ENCODE measurements around the gene SASH1.

Gene SASH1

GRCh38 chr6:148416330-148416965 lies 73.8 kb downstream of the SASH1 start:
- Histone ChIP-seq H3K36me3 (ENCODE audit: control insufficient read depth, insufficient read depth, low read length) (no peaks in the 10 kb centered on the region), H3K27me3 (ENCODE audit: control insufficient read depth, insufficient read depth, low read length, poor library complexity, severe bottlenecking) (no peaks in the 10 kb centered on the region), H3K4me3 (ENCODE audit: insufficient read depth, low read depth, low read length) (no peak overlapping the region), H3K27ac (ENCODE audit: insufficient read depth, low read depth, low read length, poor library complexity, severe bottlenecking) (no peak overlapping the region), H3K4me1 (ENCODE audit: control insufficient read depth, insufficient read depth, low read length) (peaks cover 12% of the 10 kb centered on the region), H3K9me3 (ENCODE audit: control insufficient read depth, low read length) (no peaks in the 10 kb centered on the region)
- WGBS, 2 experiments, result 93 to 97% methylated on average over 7 of the region's 7 CpGs

DNA sequence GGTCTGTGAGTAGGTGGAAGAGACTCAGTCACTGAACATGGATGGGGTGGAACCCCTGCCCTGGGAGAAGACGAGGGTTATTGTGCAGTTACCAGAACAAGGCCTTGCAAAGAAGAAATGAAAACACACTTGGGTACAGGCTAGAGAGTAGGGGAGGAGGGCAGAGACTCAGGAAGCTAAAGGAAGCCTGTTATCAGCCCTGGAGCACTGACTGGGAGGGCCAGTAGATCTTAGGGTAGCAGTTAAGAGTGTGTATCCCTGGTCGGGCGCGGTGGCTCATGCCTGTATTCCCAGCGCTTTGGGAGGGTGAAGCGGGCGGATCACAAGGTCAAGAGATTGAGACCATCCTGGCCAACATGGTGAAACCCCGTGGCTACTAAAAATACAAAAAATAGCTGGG lies 74.4 kb downstream of the SASH1 start:
- peaks cover 12% of the 10 kb centered on the region for H3K4me1 ChIP-seq (ENCODE audit: control insufficient read depth, insufficient read depth, low read length)
- no peak overlapping the region for H3K4me3 ChIP-seq (ENCODE audit: insufficient read depth, low read depth, low read length)
- WGBS, 2 experiments, result 92 to 97% methylated on average over 8 of the region's 8 CpGs
- no peaks in the 10 kb centered on the region for H3K36me3 ChIP-seq (ENCODE audit: control insufficient read depth, insufficient read depth, low read length)
- no peaks in the 10 kb centered on the region for H3K9me3 ChIP-seq (ENCODE audit: control insufficient read depth, low read length)
- H3K27me3 ChIP-seq (ENCODE audit: control insufficient read depth, insufficient read depth, low read length, poor library complexity, severe bottlenecking), result no peaks in the 10 kb centered on the region
- H3K27ac ChIP-seq (ENCODE audit: insufficient read depth, low read depth, low read length, poor library complexity, severe bottlenecking), result no peak overlapping the region

DNA sequence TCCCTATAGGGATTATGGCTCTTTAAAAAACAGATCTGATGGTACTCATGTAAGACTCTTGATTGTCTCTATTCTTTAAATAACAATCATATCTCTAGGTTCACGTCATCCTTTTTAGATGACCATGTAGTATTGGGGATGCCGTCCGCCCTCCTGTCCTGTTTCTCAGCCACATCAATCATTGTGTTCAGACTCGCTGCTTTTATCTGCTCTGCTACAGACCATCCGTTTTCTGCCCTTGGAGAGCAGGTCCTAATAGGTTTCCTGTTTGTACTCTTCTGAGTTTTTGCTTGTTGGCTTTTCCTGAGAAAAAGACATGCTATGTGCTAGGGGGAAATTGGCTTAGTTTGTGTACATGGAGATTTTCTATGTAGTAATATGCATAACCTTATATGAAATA lies 76.8 kb downstream of the SASH1 start:
- H3K9me3 ChIP-seq (ENCODE audit: control insufficient read depth, low read length), result no peaks in the 10 kb centered on the region

DNA sequence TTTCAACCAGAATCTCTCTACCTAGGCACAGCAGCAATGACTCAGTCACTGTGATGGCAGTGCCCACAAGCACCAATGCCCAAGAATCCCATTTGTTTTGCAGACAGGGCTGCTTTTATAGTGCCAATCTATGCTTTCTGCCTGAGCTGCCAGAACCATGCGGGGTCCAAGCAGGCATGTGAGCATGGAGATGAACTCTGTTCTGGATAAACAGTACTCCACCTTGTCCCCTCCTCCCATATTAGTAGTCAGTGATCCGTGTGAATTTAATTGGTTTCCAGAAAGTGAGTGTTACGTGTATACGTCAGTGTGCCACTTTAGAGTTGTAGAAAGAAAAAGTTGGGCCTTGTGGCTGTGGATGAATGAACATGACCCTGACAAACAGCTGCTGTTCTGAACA lies 79.4 kb downstream of the SASH1 start:
- H3K4me3 ChIP-seq (ENCODE audit: insufficient read depth, low read depth, low read length), result no peak overlapping the region
- no peaks in the 10 kb centered on the region for H3K36me3 ChIP-seq (ENCODE audit: control insufficient read depth, insufficient read depth, low read length)
- H3K27me3 ChIP-seq (ENCODE audit: control insufficient read depth, insufficient read depth, low read length, poor library complexity, severe bottlenecking), result no peaks in the 10 kb centered on the region
- 96 to 97% methylated on average over 4 of the region's 4 CpGs for WGBS, 2 experiments
- no peaks in the 10 kb centered on the region for H3K4me1 ChIP-seq (ENCODE audit: control insufficient read depth, insufficient read depth, low read length)
- H3K9me3 ChIP-seq (ENCODE audit: control insufficient read depth, low read length), result no peaks in the 10 kb centered on the region
- H3K27ac ChIP-seq (ENCODE audit: insufficient read depth, low read depth, low read length, poor library complexity, severe bottlenecking), result no peak overlapping the region

More for the DNA sequence above, 76.8 kb downstream of the SASH1 start:
- Histone ChIP-seq H3K4me3 (ENCODE audit: insufficient read depth, low read depth, low read length) (no peak overlapping the region), H3K27ac (ENCODE audit: insufficient read depth, low read depth, low read length, poor library complexity, severe bottlenecking) (no peak overlapping the region), H3K27me3 (ENCODE audit: control insufficient read depth, insufficient read depth, low read length, poor library complexity, severe bottlenecking) (no peaks in the 10 kb centered on the region), H3K4me1 (ENCODE audit: control insufficient read depth, insufficient read depth, low read length) (no peaks in the 10 kb centered on the region), H3K36me3 (ENCODE audit: control insufficient read depth, insufficient read depth, low read length) (no peaks in the 10 kb centered on the region)
- WGBS, 2 experiments, result 91 to 94% methylated on average over 5 of the region's 5 CpGs

DNA sequence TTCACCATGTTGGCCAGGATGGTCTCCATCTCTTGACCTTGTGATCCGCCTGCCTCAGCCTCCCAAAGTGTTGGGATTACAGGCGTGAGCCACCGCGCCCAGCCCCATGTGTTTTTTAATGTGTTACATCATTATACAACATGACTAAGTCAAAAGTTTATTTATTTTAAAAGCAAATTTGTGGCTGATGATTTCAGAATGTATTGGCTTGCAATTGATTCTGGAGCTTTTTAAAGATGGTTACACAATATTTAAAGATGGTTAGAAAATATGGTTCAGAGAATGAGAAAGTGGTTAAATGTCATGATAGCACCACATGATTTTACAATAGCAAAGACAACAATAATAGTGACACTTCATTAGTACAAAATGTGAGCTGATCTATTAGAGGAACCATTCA lies 80.5 kb downstream of the SASH1 start:
- no peaks in the 10 kb centered on the region for H3K36me3 ChIP-seq (ENCODE audit: control insufficient read depth, insufficient read depth, low read length)
- H3K27ac ChIP-seq (ENCODE audit: insufficient read depth, low read depth, low read length, poor library complexity, severe bottlenecking), result no peak overlapping the region

DNA sequence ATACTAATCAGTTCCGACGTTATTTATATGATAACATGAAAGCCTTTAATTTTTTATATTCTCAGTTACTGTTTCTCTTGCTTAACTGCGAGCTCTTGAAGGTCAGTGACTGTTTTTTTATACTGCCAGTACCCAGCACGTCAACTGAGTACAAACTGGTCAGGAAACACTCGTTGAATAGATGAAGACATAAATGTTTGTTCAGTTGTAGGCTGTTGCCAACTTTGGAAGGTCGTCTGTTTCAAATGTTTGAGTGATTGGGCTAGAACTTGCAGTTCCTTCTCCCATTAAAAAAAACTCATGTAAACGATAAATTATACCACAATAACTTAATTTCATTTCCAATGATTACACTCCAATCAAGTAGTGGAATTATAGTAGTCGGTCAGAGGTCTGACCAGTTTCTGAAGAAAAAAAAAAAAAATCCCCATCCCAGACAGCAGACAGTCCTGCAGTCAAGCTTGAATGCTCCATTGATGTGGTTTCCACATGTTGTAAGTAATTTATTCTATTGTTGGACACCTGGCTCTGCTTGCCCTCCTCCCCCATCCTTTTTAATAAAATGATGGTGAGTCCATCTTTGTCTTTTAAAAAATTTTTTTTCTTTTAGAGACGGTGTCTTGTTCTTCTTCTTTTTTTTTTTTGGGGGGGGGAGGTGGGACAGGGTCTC lies 81.1 kb downstream of the SASH1 start:
- no peaks in the 10 kb centered on the region for H3K36me3 ChIP-seq (ENCODE audit: control insufficient read depth, insufficient read depth, low read length)
- no peak overlapping the region for H3K4me3 ChIP-seq (ENCODE audit: insufficient read depth, low read depth, low read length)
- H3K27ac ChIP-seq (ENCODE audit: insufficient read depth, low read depth, low read length, poor library complexity, severe bottlenecking), result no peak overlapping the region
- no peaks in the 10 kb centered on the region for H3K27me3 ChIP-seq (ENCODE audit: control insufficient read depth, insufficient read depth, low read length, poor library complexity, severe bottlenecking)
- no peaks in the 10 kb centered on the region for H3K9me3 ChIP-seq (ENCODE audit: control insufficient read depth, low read length)
- WGBS, 2 experiments, result 92 to 96% methylated on average over 8 to 9 of the region's 9 CpGs
- H3K4me1 ChIP-seq (ENCODE audit: control insufficient read depth, insufficient read depth, low read length), result no peaks in the 10 kb centered on the region

More for the DNA sequence above, 80.5 kb downstream of the SASH1 start:
- H3K9me3 ChIP-seq (ENCODE audit: control insufficient read depth, low read length), result no peaks in the 10 kb centered on the region
- H3K4me3 ChIP-seq (ENCODE audit: insufficient read depth, low read depth, low read length), result no peak overlapping the region
- 95 to 100% methylated on average over 2 to 4 of the region's 4 CpGs for whole genome bisulfite sequencing, 2 experiments
- H3K27me3 ChIP-seq (ENCODE audit: control insufficient read depth, insufficient read depth, low read length, poor library complexity, severe bottlenecking), result no peaks in the 10 kb centered on the region
- no peaks in the 10 kb centered on the region for H3K4me1 ChIP-seq (ENCODE audit: control insufficient read depth, insufficient read depth, low read length)

- Histone ChIP-seq H3K4me1 (ENCODE audit: control insufficient read depth, insufficient read depth, low read length) (no peaks in the 10 kb centered on the region), H3K27me3 (ENCODE audit: control insufficient read depth, insufficient read depth, low read length, poor library complexity, severe bottlenecking) (no peaks in the 10 kb centered on the region)
- 82% methylated on average over 1 of the region's 2 CpGs for WGBS, 2 experiments
Measured at GRCh38 chr6:148425443-148425842, 82.8 kb downstream of the SASH1 start.

GRCh38 chr6:148426317-148426977 lies 83.8 kb downstream of the SASH1 start:
- no peaks in the 10 kb centered on the region for H3K4me1 ChIP-seq (ENCODE audit: control insufficient read depth, insufficient read depth, low read length)
- WGBS, 2 experiments, result 87 to 88% methylated on average over 9 of the region's 9 CpGs
- H3K36me3 ChIP-seq (ENCODE audit: control insufficient read depth, insufficient read depth, low read length), result no peaks in the 10 kb centered on the region
- no peaks in the 10 kb centered on the region for H3K27me3 ChIP-seq (ENCODE audit: control insufficient read depth, insufficient read depth, low read length, poor library complexity, severe bottlenecking)
- H3K27ac ChIP-seq (ENCODE audit: insufficient read depth, low read depth, low read length, poor library complexity, severe bottlenecking), result no peak overlapping the region
- H3K9me3 ChIP-seq (ENCODE audit: control insufficient read depth, low read length), result no peaks in the 10 kb centered on the region
- H3K4me3 ChIP-seq (ENCODE audit: insufficient read depth, low read depth, low read length), result no peak overlapping the region

More at GRCh38 chr6:148425443-148425842, 82.8 kb downstream of the SASH1 start:
- Histone ChIP-seq H3K9me3 (ENCODE audit: control insufficient read depth, low read length) (no peaks in the 10 kb centered on the region), H3K36me3 (ENCODE audit: control insufficient read depth, insufficient read depth, low read length) (no peaks in the 10 kb centered on the region), H3K27ac (ENCODE audit: insufficient read depth, low read depth, low read length, poor library complexity, severe bottlenecking) (no peak overlapping the region), H3K4me3 (ENCODE audit: insufficient read depth, low read depth, low read length) (no peak overlapping the region)

DNA sequence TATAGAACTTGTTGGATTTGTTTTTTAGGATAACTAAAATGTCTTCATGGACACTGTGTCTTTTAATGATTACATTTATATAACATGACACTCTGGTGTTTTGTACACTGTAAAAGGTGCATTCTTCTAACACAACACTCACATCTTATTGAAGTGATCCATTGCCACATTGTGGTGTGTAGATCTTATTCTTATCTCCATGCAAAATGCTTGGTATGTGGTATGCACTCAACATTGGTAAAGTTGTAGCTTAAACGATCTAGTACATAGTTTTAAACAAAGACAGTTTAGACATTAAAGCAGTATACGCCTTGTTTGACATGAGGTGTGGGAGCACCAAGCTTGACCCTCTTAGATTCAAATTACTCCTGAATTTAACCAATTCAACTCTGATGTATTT lies 84.7 kb downstream of the SASH1 start:
- Histone ChIP-seq H3K36me3 (ENCODE audit: control insufficient read depth, insufficient read depth, low read length) (no peaks in the 10 kb centered on the region), H3K4me1 (ENCODE audit: control insufficient read depth, insufficient read depth, low read length) (no peaks in the 10 kb centered on the region), H3K27me3 (ENCODE audit: control insufficient read depth, insufficient read depth, low read length, poor library complexity, severe bottlenecking) (no peaks in the 10 kb centered on the region), H3K27ac (ENCODE audit: insufficient read depth, low read depth, low read length, poor library complexity, severe bottlenecking) (no peak overlapping the region), H3K4me3 (ENCODE audit: insufficient read depth, low read depth, low read length) (no peak overlapping the region), H3K9me3 (ENCODE audit: control insufficient read depth, low read length) (no peaks in the 10 kb centered on the region)
- 93 to 96% methylated on average over 2 of the region's 2 CpGs for WGBS, 2 experiments

GRCh38 chr6:148429423-148429822 lies 86.8 kb downstream of the SASH1 start:
- H3K9me3 ChIP-seq (ENCODE audit: control insufficient read depth, low read length), result no peaks in the 10 kb centered on the region
- H3K27me3 ChIP-seq (ENCODE audit: control insufficient read depth, insufficient read depth, low read length, poor library complexity, severe bottlenecking), result no peaks in the 10 kb centered on the region
- no peaks in the 10 kb centered on the region for H3K4me1 ChIP-seq (ENCODE audit: control insufficient read depth, insufficient read depth, low read length)
- H3K36me3 ChIP-seq (ENCODE audit: control insufficient read depth, insufficient read depth, low read length), result no peaks in the 10 kb centered on the region
- 93 to 97% methylated on average over 4 of the region's 4 CpGs for WGBS, 2 experiments
- H3K4me3 ChIP-seq (ENCODE audit: insufficient read depth, low read depth, low read length), result no peak overlapping the region
- H3K27ac ChIP-seq (ENCODE audit: insufficient read depth, low read depth, low read length, poor library complexity, severe bottlenecking), result no peak overlapping the region

Measured in ectodermal cell (in vitro differentiated cells).